ENCODE data around the gene PPARD. TPM values are rescaled to one million over a fixed set of nuclear protein-coding genes. Genes with fewer than 3 reads are reported as not detected.
A peak's percentile ranks its signal among the peaks of the same experiment; 100 is the strongest.

The PPARD gene
- total RNA-seq, 1 experiment from 2014 or later = 24.7 TPM

- intact Hi-C loops (cut with micrococcal nuclease; ENCODE audit: unreplicated experiment) = no loop called here
- Histone ChIP-seq H3K36me3 (ENCODE audit: low read depth) (no peaks in the 10 kb centered on the region), H4K20me1 (ENCODE audit: insufficient read depth) (no peaks in the 10 kb centered on the region), H3K9me3 (ENCODE audit: insufficient read depth, low read depth) (no peaks in the 10 kb centered on the region), H3F3A (ENCODE audit: insufficient read depth, low read depth) (peaks cover 11% of the 10 kb centered on the region; the same call in 1 of the 2 replicates), H3K4me1 (replicated peaks; ENCODE audit: insufficient read depth) (peaks cover 39% of the 10 kb centered on the region), H3K27ac (no peak overlapping the region), H3K4me2 (no peak overlapping the region), H3K27me3 (ENCODE audit: insufficient read depth, low read depth) (no peaks in the 10 kb centered on the region), H3K4me3 (no peak overlapping the region), H3K9me2 (ENCODE audit: insufficient read depth) (no peaks in the 10 kb centered on the region), H3K79me2 (ENCODE audit: low read depth) (no peaks in the 10 kb centered on the region; the same call in 1 of the 2 replicates), H2AFZ (no peak overlapping the region)
- BruUV-seq (replicated peaks) = no TSS peak
- ChIA-PET POLR2A (ENCODE audit: unreplicated experiment) (no interaction called here), CTCF (interaction anchor here (0.6 kb wide), 1 partner anchor 285 kb away, joined by 5 read pairs; no protein-coding TSS in a partner anchor)
- TF ChIP-seq CTCF (conservative IDR thresholded peaks at IDR 0.05) = no peak
- no peak for TF ChIP-seq EZH2 (IDR thresholded peaks at IDR 0.05; ENCODE audit: low read depth)
- no peak for DNase-seq
Observed at GRCh38 chr6:35300848-35301247, 41.5 kb upstream of the PPARD start.

GRCh38 chr6:35302604-35303241, 39.6 kb upstream of the PPARD start:
- POLR2A ChIA-PET (ENCODE audit: unreplicated experiment) = interaction anchor here (0.6 to 0.7 kb wide), 2 partner anchors 169 to 426 kb away, joined by 4 to 5 read pairs; no protein-coding TSS in a partner anchor
- no peak overlapping the region; the same call in 1 of the 2 replicates for H3K4me3 ChIP-seq

GRCh38 chr6:35304299-35304698, 38.1 kb upstream of the PPARD start:
- ChIA-PET POLR2A (ENCODE audit: unreplicated experiment) (interaction anchor here (0.8 kb wide), 1 partner anchor 881 kb away, joined by 8 read pairs; no protein-coding TSS in a partner anchor), CTCF (interaction anchor here (0.6 kb wide), 1 partner anchor 37 kb away, joined by 7 read pairs; no protein-coding TSS in a partner anchor)
- Histone ChIP-seq H3K27ac (no peak overlapping the region), H4K20me1 (ENCODE audit: insufficient read depth) (no peaks in the 10 kb centered on the region), H3K4me1 (replicated peaks; ENCODE audit: insufficient read depth) (peaks cover 25% of the 10 kb centered on the region), H3K4me3 (no peak overlapping the region), H2AFZ (no peak overlapping the region), H3K79me2 (ENCODE audit: low read depth) (no peaks in the 10 kb centered on the region), H3K9me3 (ENCODE audit: insufficient read depth, low read depth) (no peaks in the 10 kb centered on the region), H3F3A (ENCODE audit: insufficient read depth, low read depth) (peaks cover 11% of the 10 kb centered on the region; the same call in 1 of the 2 replicates), H3K9me2 (ENCODE audit: insufficient read depth) (no peaks in the 10 kb centered on the region), H3K27me3 (ENCODE audit: insufficient read depth, low read depth) (no peaks in the 10 kb centered on the region), H3K36me3 (ENCODE audit: low read depth) (no peaks in the 10 kb centered on the region), H3K4me2 (no peak overlapping the region)
- BruUV-seq (replicated peaks) = no TSS peak
- intact Hi-C loops (cut with micrococcal nuclease; ENCODE audit: unreplicated experiment) = no loop called here
- TF ChIP-seq CTCF (conservative IDR thresholded peaks at IDR 0.05) = no peak
- no peak for DNase-seq

More at GRCh38 chr6:35302604-35303241, 39.6 kb upstream of the PPARD start:
- Histone ChIP-seq H3K79me2 (ENCODE audit: low read depth) (no peaks in the 10 kb centered on the region; the same call in 1 of the 2 replicates), H3K9me2 (ENCODE audit: insufficient read depth) (no peaks in the 10 kb centered on the region), H2AFZ (0 out of 2 replicates have a peak overlapping the region, but pooled peaks have one; percentile 26), H3F3A (ENCODE audit: insufficient read depth, low read depth) (peaks cover 11% of the 10 kb centered on the region; the same call in 1 of the 2 replicates), H3K9me3 (ENCODE audit: insufficient read depth, low read depth) (no peaks in the 10 kb centered on the region), H3K4me2 (peak overlapping the region; percentile 63), H3K27ac (peak overlapping the region; percentile 65), H3K27me3 (ENCODE audit: insufficient read depth, low read depth) (no peaks in the 10 kb centered on the region), H3K4me1 (replicated peaks; ENCODE audit: insufficient read depth) (peaks cover 34% of the 10 kb centered on the region), H4K20me1 (ENCODE audit: insufficient read depth) (no peaks in the 10 kb centered on the region), H3K36me3 (ENCODE audit: low read depth) (no peaks in the 10 kb centered on the region)
- no TSS peak for BruUV-seq (replicated peaks)
- CTCF ChIA-PET = interaction anchor here (1.2 to 1.7 kb wide), 2 partner anchors 39 to 147 kb away, joined by 5 to 6 read pairs; no protein-coding TSS in a partner anchor
- peak; percentile 71 to 74 for DNase-seq
- intact Hi-C loops (cut with micrococcal nuclease; ENCODE audit: unreplicated experiment) = no loop called here
- no peak for TF ChIP-seq EZH2 (IDR thresholded peaks at IDR 0.05; ENCODE audit: low read depth)
- no peak for TF ChIP-seq CTCF (conservative IDR thresholded peaks at IDR 0.05)

Data from PC-9 (cell line).